Tibial artery (tissue), 4 donors: Measurements from ENCODE around the gene SPSB4.

Experiments
- DNase-seq, 2 donors: peaks; one replicate each; pipeline ENCODE4 v3.0.0-alpha.2; 2019
- H3K27ac ChIP-seq, 2 donors: fragments of 200-600 bp; sonication (generic) in 1 of 2; 1 replicate in 1 of 2; 2 replicates in 1 of 2; pipeline ENCODE4 v1.5.1; 2018 to 2019; ENCODE audit warnings: mild to moderate bottlenecking in 1 of 2
- H3K27me3 ChIP-seq, 2 donors: fragments of 200-600 bp; sonication (generic) in 1 of 2; one replicate each; pipeline versions ENCODE4 v1.5.1 to v1.6.0; 2016 to 2019
- H3K36me3 ChIP-seq, 3 donors: fragments of 200-600 bp; sonication (generic) in 2 of 3; one replicate each; pipeline ENCODE4 v1.5.1; 2016 to 2019; ENCODE audit warnings: mild to moderate bottlenecking in 2 of 3
- H3K4me1 ChIP-seq, 4 donors: fragments of 200-600 bp; sonication (generic) in 2 of 4; 1 replicate in 3 of 4; 2 replicates in 1 of 4; pipeline ENCODE4 v1.5.1; 2016 to 2019
- H3K4me3 ChIP-seq, 2 donors: fragments of 200-600 bp; sonication (generic) in 1 of 2; 1 replicate in 1 of 2; 2 replicates in 1 of 2; pipeline ENCODE4 v1.5.1; 2018 to 2019; ENCODE audit warnings: mild to moderate bottlenecking in 2 of 2
- H3K9me3 ChIP-seq, 3 donors: fragments of 200-600 bp; sonication (generic) in 1 of 3; one replicate each; pipeline ENCODE4 v1.5.1; 2016 to 2019
- intact Hi-C: fragments of 100-400 bp; cut with DNase I; formaldehyde crosslinking; loops from one replicate; pipeline ENCODE4 v1.15.0; 2023; ENCODE audit warnings: low total_unique reads
- TF ChIP-seq, protein P1 (sequence below), 2 experiments: fragments of 200-600 bp in 1 of 2; fragments of 450-650 bp in 1 of 2; IDR thresholded peaks; one replicate each; pipeline ENCODE4 v1.5.1; 2017 to 2019; ENCODE audit warnings: antibody characterized with exemption in 2 of 2, mild to moderate bottlenecking in 1 of 2, moderate library complexity in 1 of 2

The SPSB4 gene

DNA sequence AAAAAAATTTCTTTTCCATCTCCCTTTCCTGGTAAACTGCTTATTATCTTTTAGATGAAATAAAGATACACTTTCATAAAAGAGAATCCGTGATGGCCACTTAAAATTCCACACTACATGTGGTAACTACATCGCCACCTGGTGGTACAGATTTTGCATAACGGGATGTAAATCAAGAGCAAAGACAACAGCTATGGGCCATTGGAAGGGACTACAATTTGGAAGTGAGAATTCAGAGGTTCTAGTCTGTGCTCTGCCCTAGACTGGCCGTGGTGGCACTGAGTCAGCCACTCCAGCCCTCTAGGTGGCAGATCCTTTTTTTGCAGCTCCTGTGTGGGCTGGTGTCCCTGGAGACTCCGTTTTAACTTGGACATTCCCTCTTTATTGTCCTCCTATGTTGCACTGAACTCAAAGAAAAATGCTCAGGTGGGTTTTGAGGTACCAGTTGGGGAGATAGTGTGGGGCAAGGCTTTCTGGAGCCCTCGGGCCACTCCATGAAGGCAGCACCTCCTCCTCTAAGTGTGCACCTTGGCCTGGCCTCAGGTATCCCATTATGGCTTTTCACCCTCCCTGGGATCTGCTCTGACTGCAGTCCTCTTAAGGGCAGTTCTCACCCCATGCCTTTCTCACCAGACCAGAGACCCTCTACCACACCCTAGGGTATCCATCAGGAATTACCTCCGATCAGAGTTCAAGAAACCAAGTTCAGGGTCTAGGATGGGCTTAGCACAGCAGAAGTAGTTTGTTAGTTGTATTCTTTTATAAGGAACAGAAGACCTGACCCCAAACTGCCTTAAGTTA, 54.9 kb downstream of the SPSB4 start:
- no peaks in the 10 kb centered on the region for H3K36me3 ChIP-seq
- peaks cover 0 to 20% (median 0%) of the 10 kb centered on the region in 4 donors for H3K4me1 ChIP-seq
- no peaks in the 10 kb centered on the region for H3K9me3 ChIP-seq
- TF ChIP-seq, protein P1, sequence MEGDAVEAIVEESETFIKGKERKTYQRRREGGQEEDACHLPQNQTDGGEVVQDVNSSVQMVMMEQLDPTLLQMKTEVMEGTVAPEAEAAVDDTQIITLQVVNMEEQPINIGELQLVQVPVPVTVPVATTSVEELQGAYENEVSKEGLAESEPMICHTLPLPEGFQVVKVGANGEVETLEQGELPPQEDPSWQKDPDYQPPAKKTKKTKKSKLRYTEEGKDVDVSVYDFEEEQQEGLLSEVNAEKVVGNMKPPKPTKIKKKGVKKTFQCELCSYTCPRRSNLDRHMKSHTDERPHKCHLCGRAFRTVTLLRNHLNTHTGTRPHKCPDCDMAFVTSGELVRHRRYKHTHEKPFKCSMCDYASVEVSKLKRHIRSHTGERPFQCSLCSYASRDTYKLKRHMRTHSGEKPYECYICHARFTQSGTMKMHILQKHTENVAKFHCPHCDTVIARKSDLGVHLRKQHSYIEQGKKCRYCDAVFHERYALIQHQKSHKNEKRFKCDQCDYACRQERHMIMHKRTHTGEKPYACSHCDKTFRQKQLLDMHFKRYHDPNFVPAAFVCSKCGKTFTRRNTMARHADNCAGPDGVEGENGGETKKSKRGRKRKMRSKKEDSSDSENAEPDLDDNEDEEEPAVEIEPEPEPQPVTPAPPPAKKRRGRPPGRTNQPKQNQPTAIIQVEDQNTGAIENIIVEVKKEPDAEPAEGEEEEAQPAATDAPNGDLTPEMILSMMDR (IDR thresholded peaks at IDR 0.05): peak; percentile 72 to 82
- no peak overlapping the region for H3K4me3 ChIP-seq
- peak; percentile 66 to 86 for DNase-seq
- intact Hi-C loops: loop anchor here (5.0 to 10.0 kb wide), 2 partner anchors 99 to 211 kb away; no protein-coding TSS in a partner anchor
- H3K27ac ChIP-seq: no peak overlapping the region
- no peaks in the 10 kb centered on the region for H3K27me3 ChIP-seq

- intact Hi-C loops: loop anchor here (5.0 to 10.0 kb wide), 2 partner anchors 100 to 212 kb away; no protein-coding TSS in a partner anchor
- no peak overlapping the region for H3K4me3 ChIP-seq
- TF ChIP-seq, protein P1 (IDR thresholded peaks at IDR 0.05): no peak
- H3K36me3 ChIP-seq: no peaks in the 10 kb centered on the region
- no peak for DNase-seq
- no peaks in the 10 kb centered on the region for H3K9me3 ChIP-seq
- no peaks in the 10 kb centered on the region for H3K27me3 ChIP-seq
- no peak overlapping the region for H3K27ac ChIP-seq
- H3K4me1 ChIP-seq: peaks cover 0 to 29% (median 5%) of the 10 kb centered on the region in 4 donors
Measured at GRCh38 chr3:141106842-141107241, 55.7 kb downstream of the SPSB4 start.

GRCh38 chr3:141108039-141108438, 56.9 kb downstream of the SPSB4 start:
- H3K36me3 ChIP-seq: no peaks in the 10 kb centered on the region
- H3K4me1 ChIP-seq: peaks cover 0 to 31% (median 5%) of the 10 kb centered on the region in 4 donors
- H3K27ac ChIP-seq: no peak overlapping the region
- no peak for DNase-seq
- no peaks in the 10 kb centered on the region for H3K27me3 ChIP-seq
- intact Hi-C loops: loop anchor here (5.0 to 10.0 kb wide), 2 partner anchors 101 to 213 kb away; no protein-coding TSS in a partner anchor
- TF ChIP-seq, protein P1 (IDR thresholded peaks at IDR 0.05): no peak
- no peaks in the 10 kb centered on the region for H3K9me3 ChIP-seq
- no peak overlapping the region for H3K4me3 ChIP-seq

DNA sequence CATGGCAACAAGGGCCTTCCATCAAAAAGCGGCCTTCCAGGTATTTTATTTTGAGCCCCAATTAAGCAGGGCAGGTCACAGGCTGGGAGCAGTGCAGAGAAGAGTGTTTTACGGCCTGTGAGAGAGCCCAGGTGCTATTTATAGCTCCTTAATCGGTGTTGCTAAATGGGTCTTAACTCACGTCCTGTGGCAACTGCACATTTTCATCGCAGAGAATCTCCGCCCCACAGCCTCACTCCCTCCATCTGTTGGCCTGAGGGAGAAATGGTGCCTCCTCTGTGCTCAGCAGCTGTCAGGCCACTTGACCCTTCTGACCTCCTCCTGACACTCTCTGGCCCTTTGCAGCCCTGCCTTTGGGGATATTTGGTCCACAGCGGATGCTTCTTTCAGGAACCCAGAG, 58.6 kb downstream of the SPSB4 start:
- TF ChIP-seq, protein P1 (IDR thresholded peaks at IDR 0.05): no peak
- intact Hi-C loops: loop anchor here (5.0 to 10.0 kb wide), 2 partner anchors 102 to 215 kb away; no protein-coding TSS in a partner anchor
- H3K4me3 ChIP-seq: no peak overlapping the region
- H3K9me3 ChIP-seq: no peaks in the 10 kb centered on the region
- peaks cover 0 to 31% (median 5%) of the 10 kb centered on the region in 4 donors for H3K4me1 ChIP-seq
- H3K36me3 ChIP-seq: no peaks in the 10 kb centered on the region
- peak overlapping the region; percentile 41 to 49 for H3K27ac ChIP-seq
- no peak for DNase-seq
- H3K27me3 ChIP-seq: no peaks in the 10 kb centered on the region

- H3K36me3 ChIP-seq: no peaks in the 10 kb centered on the region
- intact Hi-C loops: no loop called here
- no peak for DNase-seq
- H3K4me1 ChIP-seq: peaks cover 0 to 34% (median 7%) of the 10 kb centered on the region in 4 donors
- peak overlapping the region; percentile 41 to 49 for H3K27ac ChIP-seq
- no peaks in the 10 kb centered on the region for H3K9me3 ChIP-seq
- TF ChIP-seq, protein P1 (IDR thresholded peaks at IDR 0.05): no peak
- H3K27me3 ChIP-seq: no peaks in the 10 kb centered on the region
- no peak overlapping the region for H3K4me3 ChIP-seq
Measured at GRCh38 chr3:141110322-141110721, 59.2 kb downstream of the SPSB4 start.
